RKO (cell line): ENCODE results near the gene NARF.
"Not testable (repeated sequence)": the region's sequence is repeated elsewhere in the genome, so short reads cannot be mapped to it uniquely, and the experiment has no call there.

Experiments used
- DNase-seq: peaks from one replicate; pipeline ENCODE4 v3.0.0-alpha.2; 2016; ENCODE audit warnings: low spot score

Gene NARF

GRCh38 chr17:82497483-82498405 lies 39.2 kb downstream of the NARF start:
- DNase-seq, result peak; percentile 53

GRCh38 chr17:82502207-82502606 lies 43.7 kb downstream of the NARF start:
- no peak for DNase-seq

GRCh38 chr17:82503094-82503727 lies 44.7 kb downstream of the NARF start:
- no peak for DNase-seq

- DNase-seq, result no peak
Measured at GRCh38 chr17:82503728-82504308, 45.3 kb downstream of the NARF start.

- DNase-seq, result no peak
Measured at GRCh38 chr17:82505296-82505695, 46.8 kb downstream of the NARF start.

GRCh38 chr17:82506402-82506801 lies 47.9 kb downstream of the NARF start:
- DNase-seq, result not testable (repeated sequence)

GRCh38 chr17:82507631-82508175 lies 49.2 kb downstream of the NARF start:
- no peak for DNase-seq

- not testable (repeated sequence) for DNase-seq
Measured at GRCh38 chr17:82511642-82512041, 53.1 kb downstream of the NARF start.

GRCh38 chr17:82513864-82514263 lies 55.3 kb downstream of the NARF start:
- DNase-seq, result not testable (repeated sequence)

- DNase-seq, result no peak
Measured at GRCh38 chr17:82517230-82517865, 58.8 kb downstream of the NARF start.

- DNase-seq, result peak; percentile 95
Measured at GRCh38 chr17:82518826-82519810, 60.6 kb downstream of the NARF start, which contains the start of gene FOXK2. FOXK2 (plus strand) TSS chr17:82519732; CDS start chr17:82519889, 157 bp downstream.

- peak; percentile 63 for DNase-seq
Measured at GRCh38 chr17:82519971-82520903, 61.7 kb downstream of the NARF start.

- DNase-seq, result no peak
Measured at GRCh38 chr17:82524540-82524939, 66.0 kb downstream of the NARF start.

GRCh38 chr17:82525712-82526111 lies 67.2 kb downstream of the NARF start:
- DNase-seq, result no peak

GRCh38 chr17:82527898-82528297 lies 69.4 kb downstream of the NARF start:
- no peak for DNase-seq

- peak; percentile 71 for DNase-seq
Measured at GRCh38 chr17:82528484-82529265, 70.1 kb downstream of the NARF start.

- no peak for DNase-seq
Measured at GRCh38 chr17:82529914-82530300, 71.4 kb downstream of the NARF start.

- peak; percentile 82 for DNase-seq
Measured at GRCh38 chr17:82531431-82531881, 72.9 kb downstream of the NARF start.

- no peak for DNase-seq
Measured at GRCh38 chr17:82534401-82534812, 75.9 kb downstream of the NARF start.
